ENCODE measurements around the gene ACTR3C. TPM values are rescaled to one million over a fixed set of nuclear protein-coding genes. Genes with fewer than 3 reads are reported as not detected.

The ACTR3C gene
- total and polyA plus RNA-seq, 8 donors, result 9.0 to 26.5 (median 17.2) TPM

- ATAC-seq (no peak), DNase-seq (no peak), FAIRE-seq (no peak)
- no peaks in the 10 kb centered on the region for H3K9me3 ChIP-seq
- 52 to 56% methylated on average over 3 of the region's 3 CpGs for WGBS, 2 donors
- peaks cover 0 to 24% (median 23%) of the 10 kb centered on the region in 3 donors for H3K36me3 ChIP-seq
- intact Hi-C loops (cut with DNase I), result no loop called here
- H3K27me3 ChIP-seq, result no peaks in the 10 kb centered on the region
- peak overlapping the region in 2 of 4 donors; percentile 9 to 99 for H3K27ac ChIP-seq
- H3K4me3 ChIP-seq, result peak overlapping the region in 2 of 4 donors; percentile 86 to 97
- no peak for TF ChIP-seq CTCF (IDR thresholded peaks at IDR 0.05)
- H3K4me1 ChIP-seq, result peaks cover 18 to 41% (median 22%) of the 10 kb centered on the region in 3 donors
These were observed 47.3 kb upstream of the ACTR3C start for GRCh38 chr7:150370612-150371071.

- FAIRE-seq (no peak), DNase-seq (no peak), ATAC-seq (no peak)
- intact Hi-C loops (cut with DNase I), result no loop called here
- peaks cover 18 to 39% (median 22%) of the 10 kb centered on the region in 3 donors for H3K4me1 ChIP-seq
- H3K27me3 ChIP-seq, result no peaks in the 10 kb centered on the region
- no peaks in the 10 kb centered on the region for H3K9me3 ChIP-seq
- H3K27ac ChIP-seq, result peak overlapping the region; percentile 94 to 99 (median 98)
- H3K36me3 ChIP-seq, result peaks cover 0 to 24% (median 23%) of the 10 kb centered on the region in 3 donors
- peak overlapping the region; percentile 82 to 97 (median 88) for H3K4me3 ChIP-seq
- no peak for TF ChIP-seq CTCF (IDR thresholded peaks at IDR 0.05)
- 22 to 26% methylated on average over 22 to 23 of the region's 23 CpGs for WGBS, 2 donors
These were observed 46.6 kb upstream of the ACTR3C start for GRCh38 chr7:150369748-150370501.

GRCh38 chr7:150368884-150369747 lies 45.8 kb upstream of the ACTR3C start:
- H3K36me3 ChIP-seq, result peaks cover 0 to 24% (median 23%) of the 10 kb centered on the region in 3 donors
- H3K4me3 ChIP-seq, result peak overlapping the region; percentile 82 to 97 (median 88)
- peak; percentile 32 to 60 (median 51) for ATAC-seq
- no peak for TF ChIP-seq CTCF (IDR thresholded peaks at IDR 0.05)
- no peaks in the 10 kb centered on the region for H3K9me3 ChIP-seq
- intact Hi-C loops (cut with DNase I), result no loop called here
- H3K4me1 ChIP-seq, result peaks cover 18 to 39% (median 22%) of the 10 kb centered on the region in 3 donors
- no peak for FAIRE-seq
- WGBS, 2 donors, result 0 to 1% methylated on average over 40 to 58 of the region's 58 CpGs
- peak overlapping the region; percentile 94 to 99 (median 98) for H3K27ac ChIP-seq
- H3K27me3 ChIP-seq, result no peaks in the 10 kb centered on the region
- peak; percentile 69 to 88 (median 76) for DNase-seq

DNA sequence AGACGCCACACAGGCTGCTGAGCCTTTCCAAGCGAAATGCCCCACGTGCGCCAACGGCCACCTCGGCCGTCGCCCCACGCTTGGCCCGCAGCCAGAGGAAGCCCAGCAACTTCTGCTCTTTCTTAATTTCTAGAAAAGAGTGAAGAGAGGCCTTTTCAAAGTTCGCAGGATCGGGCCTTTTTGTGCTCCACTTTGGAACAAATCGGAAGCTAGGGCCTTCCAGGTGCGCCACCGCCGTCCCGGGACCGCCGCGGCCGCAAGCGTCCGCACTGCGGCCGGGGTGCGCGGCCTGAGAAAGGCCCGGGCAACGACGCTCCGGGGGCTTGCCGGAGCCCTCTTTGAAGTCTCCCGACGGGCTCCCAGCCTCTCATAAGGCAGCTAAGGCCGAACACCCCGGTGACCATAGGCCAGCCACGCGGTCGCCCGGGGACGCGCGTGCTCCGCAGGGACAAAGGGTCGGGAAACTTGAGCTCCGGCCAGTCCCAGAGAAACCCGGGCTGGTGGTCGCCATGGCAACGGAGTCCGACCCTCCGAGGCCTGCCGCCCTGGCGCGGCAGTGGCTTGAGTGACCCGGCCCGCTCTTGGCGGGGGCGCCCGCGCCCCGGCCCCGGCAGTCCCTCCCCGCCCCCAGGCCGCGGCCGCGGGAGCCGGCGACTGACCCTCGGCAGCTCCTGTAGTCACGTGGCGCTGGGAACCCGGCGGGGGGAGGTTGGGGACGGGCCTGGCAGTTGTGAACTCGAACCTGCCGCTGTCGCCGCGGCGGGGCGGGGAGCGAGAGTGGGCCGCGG lies 44.9 kb upstream of the ACTR3C start, which contains the start of gene REPIN1:
TSS of gene REPIN1 (plus strand) at position 727 of the 788 bp plus-strand sequence. CDS start 890 bp downstream, outside the sequence.
- Histone ChIP-seq H3K36me3 (peaks cover 0 to 20% (median 18%) of the 10 kb centered on the region in 3 donors), H3K27me3 (no peaks in the 10 kb centered on the region), H3K9me3 (no peaks in the 10 kb centered on the region), H3K4me3 (peak within 1 kb of the TSS; percentile 82 to 97 (median 88)), H3K4me1 (peaks cover 15 to 33% (median 22%) of the 10 kb centered on the region in 3 donors), H3K27ac (peak within 1 kb of the TSS; percentile 94 to 99 (median 98))
- intact Hi-C loops (cut with DNase I), result no loop called here
- peak; percentile 80 to 90 (median 86) for ATAC-seq
- DNase-seq, result peak; percentile 92 to 98 (median 96)
- TF ChIP-seq CTCF (IDR thresholded peaks at IDR 0.05), result no peak
- no peak for FAIRE-seq
- WGBS, 2 donors, result 0 to 1% methylated on average over 58 to 85 of the region's 85 CpGs
